Glutamatergic neuron (in vitro differentiated cells): ENCODE results near the gene LARP7. TPM values are rescaled to one million over a fixed set of nuclear protein-coding genes. Genes with fewer than 3 reads are reported as not detected.
"Not testable (repeated sequence)": the region's sequence is repeated elsewhere in the genome, so short reads cannot be mapped to it uniquely, and the experiment has no call there.

Experiments
- DNase-seq: peaks from one replicate; pipeline ENCODE4 v3.0.0; 2022
- H3K27ac Mint-ChIP-seq: one replicate; pipeline ENCODE4 v1.8.0; 2020; ENCODE audit warnings: mild to moderate bottlenecking, mixed read lengths, inconsistent platforms; ENCODE audit not compliant: unreplicated experiment
- H3K27me3 Mint-ChIP-seq: one replicate; pipeline ENCODE4 v1.8.0; 2020; ENCODE audit warnings: mild to moderate bottlenecking, moderate library complexity, mixed read lengths, inconsistent platforms; ENCODE audit not compliant: unreplicated experiment
- H3K36me3 Mint-ChIP-seq: one replicate; pipeline ENCODE4 v1.8.0; 2020; ENCODE audit warnings: mild to moderate bottlenecking, mixed read lengths, inconsistent platforms; ENCODE audit not compliant: unreplicated experiment
- H3K4me1 Mint-ChIP-seq: one replicate; pipeline ENCODE4 v1.8.0; 2020; ENCODE audit warnings: mild to moderate bottlenecking, low read depth, mixed read lengths, inconsistent platforms; ENCODE audit not compliant: unreplicated experiment
- H3K4me3 Mint-ChIP-seq: one replicate; pipeline ENCODE4 v1.8.0; 2020; ENCODE audit warnings: mild to moderate bottlenecking, mixed read lengths, inconsistent platforms; ENCODE audit not compliant: unreplicated experiment
- H3K9me3 Mint-ChIP-seq: one replicate; pipeline ENCODE4 v1.8.0; 2020; ENCODE audit warnings: mild to moderate bottlenecking, moderate library complexity, mixed read lengths, inconsistent platforms; ENCODE audit not compliant: unreplicated experiment
- CTCF ChIP-seq: fragments of 200-600 bp; sonication (generic); IDR thresholded peaks from one replicate; pipeline ENCODE4 v1.5.0; 2021; ENCODE audit not compliant: partially characterized antibody, unreplicated experiment
- total RNA-seq: library from RNA; stranded (reverse); fragmentation: NEBNext Ultra II Directional; extraction: Animal tissue kit (Norgen Biotek cat#: 25700); gene quantifications from one replicate; pipeline ENCODE4 v1.2.1, GENCODE V29; 2021; ENCODE audit not compliant: unreplicated experiment

Gene LARP7
- total RNA-seq, 1 donor from 2014 or later, result 40.9 TPM

DNA sequence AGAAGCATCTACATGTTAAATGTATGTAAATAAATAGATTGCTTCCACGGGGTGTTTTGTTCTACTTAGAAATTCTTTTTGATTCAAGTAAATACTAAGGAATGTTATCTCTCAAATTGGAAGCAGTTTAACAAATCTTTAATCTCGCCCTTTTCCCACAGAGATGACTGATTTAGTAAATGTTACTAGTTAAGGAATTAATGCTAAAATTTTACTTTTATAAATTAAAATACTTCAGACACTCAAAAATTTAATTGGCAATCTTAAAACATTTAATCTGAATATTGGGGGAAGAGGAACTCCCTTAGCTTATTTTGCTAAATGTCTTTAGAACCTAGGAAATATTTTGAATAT lies 12.1 kb downstream of the LARP7 start:
- peaks cover 2% of the 10 kb centered on the region for H3K4me1 Mint-ChIP-seq
- H3K27ac Mint-ChIP-seq, result no peak overlapping the region
- H3K9me3 Mint-ChIP-seq, result no peaks in the 10 kb centered on the region
- DNase-seq, result no peak
- no peaks in the 10 kb centered on the region for H3K36me3 Mint-ChIP-seq
- H3K4me3 Mint-ChIP-seq, result no peak overlapping the region
- no peaks in the 10 kb centered on the region for H3K27me3 Mint-ChIP-seq
- no peak for TF ChIP-seq CTCF

DNA sequence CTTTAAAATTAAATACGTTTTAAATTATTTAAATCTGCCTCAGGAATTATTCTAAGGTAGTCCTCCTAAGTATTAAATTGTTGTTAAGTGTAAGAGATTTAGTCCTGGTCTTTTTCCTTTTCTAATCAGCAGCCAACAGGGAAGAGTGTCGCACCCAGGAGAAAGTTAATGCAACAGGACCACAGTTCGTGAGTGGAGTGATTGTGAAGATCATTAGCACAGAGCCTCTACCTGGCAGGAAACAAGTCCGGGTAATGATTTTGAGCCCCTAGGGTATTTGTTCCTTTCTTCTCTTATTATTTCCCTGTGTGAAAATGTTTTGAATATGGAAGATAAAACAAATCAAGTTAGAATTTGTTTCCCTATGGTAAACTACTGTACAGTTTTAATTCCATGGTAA lies 13.4 kb downstream of the LARP7 start:
- H3K27me3 Mint-ChIP-seq, result no peaks in the 10 kb centered on the region
- no peak overlapping the region for H3K4me3 Mint-ChIP-seq
- H3K9me3 Mint-ChIP-seq, result no peaks in the 10 kb centered on the region
- no peak for TF ChIP-seq CTCF
- DNase-seq, result no peak
- H3K36me3 Mint-ChIP-seq, result peaks cover under 1% of the 10 kb centered on the region
- H3K27ac Mint-ChIP-seq, result no peak overlapping the region
- peaks cover 2% of the 10 kb centered on the region for H3K4me1 Mint-ChIP-seq

GRCh38 chr4:112651641-112652040 lies 14.7 kb downstream of the LARP7 start:
- no peak for DNase-seq
- H3K27ac Mint-ChIP-seq, result no peak overlapping the region
- no peak overlapping the region for H3K4me3 Mint-ChIP-seq

DNA sequence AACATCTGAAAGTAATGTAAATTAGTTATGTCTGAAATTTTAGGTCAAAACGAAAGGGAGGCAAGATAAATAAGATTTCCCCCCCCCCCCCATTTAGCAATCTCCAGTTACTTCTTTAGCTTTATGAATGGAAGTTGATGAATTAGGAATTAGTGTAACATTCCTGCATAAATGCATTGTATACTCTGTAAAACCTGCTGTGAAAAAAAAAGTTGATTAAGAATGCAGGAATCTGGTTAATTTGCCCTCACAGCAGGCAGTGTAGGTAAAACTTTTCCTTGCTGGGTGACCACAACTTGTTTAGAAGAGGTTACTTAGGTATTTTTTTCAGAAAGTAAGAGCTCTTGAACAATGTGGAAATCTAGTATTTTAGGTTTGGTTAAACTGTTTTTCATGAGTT lies 15.3 kb downstream of the LARP7 start:
- no peaks in the 10 kb centered on the region for H3K9me3 Mint-ChIP-seq
- H3K27me3 Mint-ChIP-seq, result no peaks in the 10 kb centered on the region
- H3K4me3 Mint-ChIP-seq, result no peak overlapping the region
- H3K4me1 Mint-ChIP-seq, result peaks cover 2% of the 10 kb centered on the region
- DNase-seq, result no peak
- H3K27ac Mint-ChIP-seq, result no peak overlapping the region
- peaks cover 5% of the 10 kb centered on the region for H3K36me3 Mint-ChIP-seq
- TF ChIP-seq CTCF, result no peak

More at GRCh38 chr4:112651641-112652040, 14.7 kb downstream of the LARP7 start:
- peaks cover 5% of the 10 kb centered on the region for H3K36me3 Mint-ChIP-seq
- no peaks in the 10 kb centered on the region for H3K27me3 Mint-ChIP-seq
- H3K9me3 Mint-ChIP-seq, result no peaks in the 10 kb centered on the region
- H3K4me1 Mint-ChIP-seq, result peaks cover 2% of the 10 kb centered on the region
- no peak for TF ChIP-seq CTCF

DNA sequence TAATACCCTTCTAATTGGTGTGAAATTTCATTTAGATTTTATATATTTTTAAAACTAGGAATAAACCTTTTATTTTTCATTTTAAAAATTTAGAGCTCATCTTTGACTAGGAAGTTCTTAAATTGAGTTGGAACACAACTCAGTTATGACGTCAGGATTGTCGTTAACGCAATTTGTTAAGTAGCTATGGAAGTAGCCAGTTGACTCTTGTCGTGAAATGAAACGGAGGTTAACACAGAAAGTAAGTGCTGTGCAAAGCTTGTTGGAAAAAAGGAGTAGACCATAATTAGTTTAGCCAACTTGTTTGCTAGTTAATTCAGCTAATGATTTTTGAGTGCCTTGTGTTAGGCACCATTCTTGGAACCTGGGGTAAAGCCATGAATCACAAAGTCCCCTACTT lies 18.3 kb downstream of the LARP7 start:
- no peak overlapping the region for H3K4me3 Mint-ChIP-seq
- peaks cover 5% of the 10 kb centered on the region for H3K36me3 Mint-ChIP-seq
- no peak for DNase-seq
- no peaks in the 10 kb centered on the region for H3K27me3 Mint-ChIP-seq
- H3K9me3 Mint-ChIP-seq, result no peaks in the 10 kb centered on the region
- H3K4me1 Mint-ChIP-seq, result peaks cover under 1% of the 10 kb centered on the region
- H3K27ac Mint-ChIP-seq, result no peak overlapping the region
- TF ChIP-seq CTCF, result no peak

- not testable (repeated sequence) for H3K4me3 Mint-ChIP-seq, H3K9me3 Mint-ChIP-seq, H3K27me3 Mint-ChIP-seq, H3K36me3 Mint-ChIP-seq, DNase-seq, H3K27ac Mint-ChIP-seq, H3K4me1 Mint-ChIP-seq
These were observed 19.2 kb downstream of the LARP7 start for GRCh38 chr4:112656115-112656514.
